GM19023 (cell line): ENCODE results near the gene CALML5.

Experiments
- ATAC-seq: cut with Tn5 transposase; IDR thresholded peaks from one replicate; pipeline ENCODE4 v1.9.1; 2021; ENCODE audit warnings: mild to moderate bottlenecking, moderate library complexity; ENCODE audit not compliant: unreplicated experiment

Gene CALML5

DNA sequence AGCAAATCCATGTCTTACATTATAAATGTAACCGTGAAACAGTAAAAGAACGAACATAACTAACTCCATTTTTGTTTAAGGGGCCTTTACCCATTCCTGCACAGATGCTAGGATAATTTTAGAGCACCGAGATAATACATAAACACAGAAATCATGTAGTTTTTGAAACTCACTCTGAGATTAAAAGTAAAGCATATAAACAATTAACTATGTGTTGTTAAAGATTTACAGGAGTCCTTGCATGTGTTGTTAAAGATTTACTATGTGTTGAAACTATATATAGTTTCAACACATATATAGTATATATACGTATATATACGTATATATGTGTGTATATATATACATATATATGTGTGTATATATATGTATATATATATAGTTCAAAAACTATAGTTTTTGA is 18.2 kb upstream of the CALML5 start:
- ATAC-seq = no peak

DNA sequence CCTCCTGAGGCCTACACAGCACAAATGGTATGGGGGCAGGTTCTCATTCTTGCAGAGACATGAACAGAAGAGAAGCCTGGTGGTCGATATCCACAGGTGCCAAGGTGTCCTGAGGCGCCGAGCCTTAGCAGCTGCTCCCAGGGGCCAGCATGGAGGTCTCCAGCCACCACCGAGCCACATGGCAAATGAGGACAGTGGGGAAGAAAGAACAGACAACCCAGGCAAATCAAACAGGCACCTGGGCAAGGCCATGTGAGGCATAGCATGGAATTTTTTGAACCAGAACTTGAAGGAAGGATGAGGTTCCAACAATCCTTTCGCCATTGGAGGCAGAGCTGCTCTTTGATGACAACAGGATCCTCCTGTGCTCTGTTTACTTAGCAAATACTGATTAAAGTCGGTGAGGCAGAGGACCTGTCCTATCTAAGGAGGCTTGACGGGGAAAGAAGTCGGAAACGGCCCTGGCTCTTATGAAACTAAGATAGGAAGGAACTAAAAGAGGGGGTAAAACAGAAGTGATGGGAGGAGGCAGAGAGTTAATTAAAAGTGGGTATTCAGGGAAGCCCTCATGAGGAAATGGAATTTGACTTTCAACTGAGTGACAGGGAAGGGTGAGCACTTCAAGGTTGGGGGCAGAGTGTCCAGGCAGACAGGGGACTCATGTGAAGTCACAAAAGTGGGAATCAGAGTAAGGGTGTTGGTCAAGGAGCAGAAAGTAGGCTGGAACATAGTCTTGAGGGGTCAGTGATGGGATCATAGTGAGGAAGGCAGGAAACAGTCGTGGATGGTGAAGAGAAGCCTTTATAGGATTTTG is 16.8 kb upstream of the CALML5 start:
- ATAC-seq = no peak

DNA sequence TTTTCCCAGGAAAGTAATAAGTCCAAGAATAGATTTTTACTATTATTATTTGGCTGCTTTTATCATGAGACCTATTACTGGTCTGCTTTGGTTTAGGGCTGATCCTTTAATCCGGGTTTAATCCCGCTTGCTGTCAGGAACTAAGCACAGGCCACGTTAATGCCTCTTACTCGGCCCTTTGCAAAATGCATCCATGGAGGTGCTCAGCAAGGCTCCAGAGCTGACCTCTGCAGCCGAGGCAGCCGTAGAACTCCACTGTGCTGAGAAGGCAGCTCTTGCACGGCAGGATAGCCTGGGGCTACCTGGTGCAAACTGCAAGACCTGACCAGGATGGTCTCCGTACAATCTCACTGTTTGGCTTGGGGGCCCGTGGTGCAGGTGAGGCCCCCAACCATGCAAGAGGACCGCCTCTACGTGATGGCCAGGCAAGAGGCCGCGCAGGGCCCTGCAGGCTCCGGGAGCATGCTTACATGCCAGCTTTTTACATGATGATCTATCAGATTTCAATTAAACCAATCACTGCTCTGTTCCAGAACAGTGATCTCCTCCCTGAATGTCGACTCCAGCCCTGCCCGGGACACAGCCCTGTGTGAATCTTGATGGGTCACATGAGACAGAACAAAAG is 15.0 kb upstream of the CALML5 start:
- no peak for ATAC-seq

DNA sequence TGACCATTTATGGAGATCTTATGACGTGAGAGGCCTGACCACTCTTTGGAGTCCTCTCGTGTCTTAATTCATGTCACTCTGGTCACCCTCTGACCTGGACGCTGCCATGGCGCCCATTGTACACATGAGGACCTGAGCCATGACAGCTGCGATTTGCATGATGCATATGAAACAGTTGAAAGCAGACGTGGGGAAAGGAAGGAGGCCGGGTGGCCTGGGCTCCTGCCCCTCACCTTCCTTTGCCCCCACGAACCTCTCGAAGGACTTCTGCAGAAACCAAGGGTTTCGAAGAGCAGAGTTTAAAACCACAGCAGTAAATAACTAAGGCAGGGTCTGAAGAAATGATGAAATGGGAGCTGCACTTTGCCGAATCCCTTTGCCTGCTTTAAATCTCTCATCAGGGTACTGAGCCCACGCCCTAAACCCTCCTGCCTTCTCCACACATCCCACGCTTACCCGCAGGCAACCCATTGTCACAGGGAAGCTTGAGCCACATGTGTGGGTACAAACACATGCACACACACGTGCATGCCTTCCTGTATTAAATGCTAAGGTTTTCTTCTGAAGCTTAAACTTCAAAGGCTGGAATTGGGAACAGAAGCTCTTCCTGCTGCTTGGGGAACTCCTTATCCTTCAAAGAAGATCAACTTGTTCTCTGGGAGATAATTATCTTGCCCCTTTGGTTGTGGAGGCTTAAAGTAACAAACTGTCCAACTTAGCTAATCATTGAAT is 13.7 kb upstream of the CALML5 start:
- no peak for ATAC-seq

DNA sequence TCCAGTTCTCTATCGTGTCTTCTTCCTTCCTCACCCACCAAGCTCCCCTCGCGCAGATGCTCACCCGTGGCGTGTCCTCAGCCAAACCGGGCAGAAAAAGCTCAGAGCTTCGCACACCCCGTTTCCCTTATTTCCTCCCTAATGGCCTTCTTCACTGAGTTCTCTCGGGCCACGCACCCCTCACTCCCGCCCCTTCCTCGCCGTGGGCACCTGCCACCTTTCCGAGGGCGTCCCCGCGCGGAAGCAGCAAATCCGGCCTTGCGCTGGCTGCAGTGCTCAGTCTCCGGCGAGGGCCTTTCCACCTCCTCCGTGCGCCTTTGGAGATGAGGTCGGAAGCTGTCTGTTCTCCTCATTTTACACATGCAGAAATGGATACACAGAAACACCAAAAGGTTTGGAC is 13.0 kb upstream of the CALML5 start:
- no peak for ATAC-seq

DNA sequence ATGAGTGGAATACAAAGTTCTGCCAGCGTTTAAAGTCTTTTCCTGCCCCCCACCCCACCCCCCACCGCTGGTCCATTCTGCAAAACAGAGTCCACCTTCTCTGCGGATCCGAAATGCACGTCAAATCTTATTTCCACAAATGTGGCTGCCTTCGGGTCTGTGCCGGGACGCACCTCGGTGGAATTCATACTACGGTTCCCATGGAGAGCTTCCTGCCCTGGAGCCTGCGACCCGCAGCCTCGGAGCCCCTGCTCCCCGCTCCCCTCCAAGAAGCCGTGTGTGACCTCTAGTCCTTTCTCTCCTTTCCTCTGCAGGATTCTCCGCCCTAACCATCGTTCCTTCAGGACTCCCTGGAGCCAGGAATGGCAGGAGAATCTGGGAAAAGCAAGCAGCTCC is 12.5 kb upstream of the CALML5 start:
- no peak for ATAC-seq

DNA sequence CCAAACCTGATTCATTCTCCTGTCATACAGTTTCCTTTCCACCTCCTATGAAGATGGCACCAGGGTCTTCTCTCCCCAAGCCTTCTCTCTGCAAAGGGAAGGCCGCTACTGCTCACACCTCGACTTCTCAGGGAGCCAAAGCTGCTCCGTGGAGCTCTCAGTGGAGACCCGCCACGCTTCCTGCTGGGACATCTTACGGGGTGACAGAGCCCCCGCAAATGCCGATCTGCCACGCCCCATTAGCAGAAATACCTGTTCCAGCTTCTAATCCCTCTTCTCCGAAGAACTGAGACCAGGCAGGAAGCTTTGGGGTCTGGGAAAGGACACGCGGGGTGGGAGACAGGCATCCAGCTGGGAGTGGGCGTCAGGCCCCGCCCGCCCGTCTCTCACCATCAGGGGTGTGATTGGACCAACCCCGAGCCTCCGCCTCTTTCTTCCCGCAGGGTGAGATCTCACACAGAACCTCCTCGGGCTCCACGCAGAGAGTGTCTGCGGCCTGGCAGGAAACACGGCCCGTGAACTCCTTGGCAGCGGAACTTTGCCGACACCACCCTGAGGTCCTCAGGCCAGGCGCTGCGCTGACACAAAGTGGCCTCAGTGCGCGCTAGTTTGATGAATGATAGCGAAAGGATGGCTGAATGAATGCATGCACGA is 12.0 kb upstream of the CALML5 start:
- ATAC-seq = no peak

DNA sequence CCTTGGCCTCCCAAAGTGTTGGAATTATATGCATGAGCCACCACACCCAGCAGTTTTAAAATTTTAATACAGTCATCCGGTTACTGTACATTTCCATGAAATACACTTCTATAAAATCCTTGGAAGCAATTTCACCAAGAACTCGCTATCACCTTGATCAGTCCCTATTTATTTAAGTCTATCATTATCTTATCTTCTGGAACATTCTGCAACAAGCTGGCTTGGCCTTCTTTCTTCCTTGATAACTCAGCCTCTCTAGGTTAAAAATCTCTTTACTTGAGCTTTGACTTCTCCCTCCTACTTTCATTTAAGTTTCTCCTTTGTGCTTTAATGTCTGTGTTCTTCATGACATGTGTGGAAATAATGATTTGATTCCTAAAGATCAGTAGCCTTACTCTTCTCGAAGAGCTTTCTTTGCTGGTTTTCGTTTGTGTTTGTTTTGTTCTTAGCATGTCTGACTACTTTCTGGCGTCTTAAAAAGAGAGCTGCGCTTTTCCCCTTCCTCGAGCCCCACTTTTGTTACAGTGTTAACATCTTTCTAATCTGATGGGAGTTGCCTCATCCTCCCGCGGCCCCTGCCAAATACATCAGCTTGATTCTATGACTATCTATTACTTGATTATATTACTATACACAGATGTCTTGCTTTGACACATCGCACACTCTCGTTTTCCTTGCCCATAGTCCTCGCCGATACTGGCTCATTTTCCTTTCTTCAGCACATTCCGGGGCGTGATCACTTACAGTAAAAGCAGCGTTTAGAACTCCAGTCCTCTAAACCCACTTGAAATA is 11.1 kb upstream of the CALML5 start:
- no peak for ATAC-seq

DNA sequence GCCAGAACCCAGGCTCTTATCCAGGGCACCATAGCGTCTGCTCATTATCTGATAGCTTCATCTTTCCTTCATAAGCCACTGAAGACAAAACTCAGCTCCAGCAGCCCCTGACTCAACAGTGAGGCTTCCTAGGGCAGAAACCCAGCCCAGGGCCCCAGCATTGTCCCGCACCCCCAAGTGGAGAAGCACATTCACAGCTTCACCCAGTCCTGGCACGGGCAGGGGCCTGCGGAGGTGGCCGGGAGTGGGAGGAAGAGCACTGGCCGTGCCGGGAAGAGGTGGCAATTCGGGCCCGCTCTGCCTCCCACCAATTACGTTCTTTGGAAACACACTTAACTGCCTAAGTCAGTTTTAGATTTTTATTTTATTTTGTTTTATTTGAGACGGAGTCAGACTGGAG is 10.3 kb upstream of the CALML5 start:
- ATAC-seq = no peak

DNA sequence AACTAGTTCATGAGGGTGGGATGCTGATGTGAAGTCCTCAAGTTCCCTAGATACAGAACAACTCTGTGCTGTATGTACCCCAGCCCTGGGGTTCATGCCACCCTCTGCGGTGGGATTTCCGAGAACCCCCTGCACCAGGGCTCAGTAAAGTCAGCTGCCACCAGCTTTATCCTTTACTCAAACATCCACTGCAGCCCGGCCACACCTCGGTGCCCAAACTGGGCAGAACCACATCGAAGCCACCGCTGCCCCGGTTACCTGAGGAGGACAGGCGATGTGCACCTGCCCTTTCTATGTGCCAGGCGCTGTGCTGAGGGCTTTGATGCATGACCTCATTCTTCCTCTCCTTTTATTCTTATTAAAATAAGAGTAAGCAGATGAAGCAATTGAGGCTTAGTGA is 9.9 kb upstream of the CALML5 start:
- no peak for ATAC-seq

DNA sequence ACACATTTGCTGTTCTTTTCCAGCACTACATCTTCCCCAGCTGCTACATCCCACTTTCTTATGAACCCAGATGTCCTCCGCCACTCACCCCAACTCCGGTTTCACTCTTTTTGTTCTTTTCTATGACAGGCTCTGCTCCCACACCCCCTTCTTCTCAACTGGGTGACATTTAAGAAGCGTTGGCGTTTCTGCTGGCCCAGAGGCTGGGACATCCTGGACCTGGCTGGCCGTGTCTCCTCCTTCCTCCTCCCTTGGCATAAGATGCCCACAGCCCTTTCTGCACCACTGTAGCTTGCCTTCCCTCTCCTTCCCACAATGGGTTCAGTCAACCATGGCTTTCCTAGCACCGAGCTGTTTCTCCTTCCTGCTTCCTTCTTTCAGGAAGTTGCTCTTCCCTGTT is 9.4 kb upstream of the CALML5 start:
- no peak for ATAC-seq

DNA sequence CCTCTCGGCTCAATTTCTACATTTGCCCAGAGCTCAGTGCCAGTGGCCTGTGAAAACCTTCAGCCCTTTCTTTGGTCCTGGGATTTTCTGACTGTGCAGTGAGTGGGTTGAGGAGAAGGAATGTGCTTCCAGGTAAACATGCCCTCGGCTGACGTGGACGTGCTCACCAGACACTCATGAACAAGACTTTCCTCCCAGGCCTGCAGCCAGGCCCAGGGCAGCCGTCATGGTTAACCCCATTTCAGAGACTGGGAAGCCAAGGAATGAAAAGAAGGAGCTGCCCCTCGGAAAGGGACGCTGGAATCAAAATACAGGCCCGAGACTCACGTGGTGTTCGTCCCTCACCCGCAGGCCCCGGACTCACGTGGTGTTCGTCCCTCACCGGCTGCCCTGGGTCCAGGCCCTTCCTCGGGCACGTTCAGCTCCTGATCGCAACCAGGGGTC is 8.8 kb upstream of the CALML5 start:
- no peak for ATAC-seq

DNA sequence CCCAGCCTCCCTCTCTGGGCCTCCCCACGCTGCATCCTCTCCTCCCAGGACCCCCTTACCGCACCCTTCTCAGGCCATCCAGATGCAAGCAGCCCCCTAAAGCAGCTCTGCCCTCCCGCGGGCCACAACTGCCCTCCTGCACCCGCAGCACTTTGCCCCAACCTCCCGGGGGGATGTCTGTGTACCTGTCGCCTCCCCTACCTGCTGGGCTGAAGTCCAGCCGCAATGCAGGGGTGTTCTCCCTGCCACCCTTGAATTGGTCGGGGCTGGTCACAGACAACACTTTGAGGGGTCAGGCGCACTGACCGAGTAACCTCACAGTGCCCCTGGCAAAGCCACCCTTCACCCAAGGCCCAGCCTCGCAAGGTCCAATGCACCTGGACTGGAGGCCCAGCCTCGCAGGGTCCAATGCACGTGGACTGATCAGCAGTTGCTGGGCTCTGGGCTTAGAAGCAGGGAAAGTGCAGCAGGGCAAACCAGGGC is 8.3 kb upstream of the CALML5 start:
- no peak for ATAC-seq

DNA sequence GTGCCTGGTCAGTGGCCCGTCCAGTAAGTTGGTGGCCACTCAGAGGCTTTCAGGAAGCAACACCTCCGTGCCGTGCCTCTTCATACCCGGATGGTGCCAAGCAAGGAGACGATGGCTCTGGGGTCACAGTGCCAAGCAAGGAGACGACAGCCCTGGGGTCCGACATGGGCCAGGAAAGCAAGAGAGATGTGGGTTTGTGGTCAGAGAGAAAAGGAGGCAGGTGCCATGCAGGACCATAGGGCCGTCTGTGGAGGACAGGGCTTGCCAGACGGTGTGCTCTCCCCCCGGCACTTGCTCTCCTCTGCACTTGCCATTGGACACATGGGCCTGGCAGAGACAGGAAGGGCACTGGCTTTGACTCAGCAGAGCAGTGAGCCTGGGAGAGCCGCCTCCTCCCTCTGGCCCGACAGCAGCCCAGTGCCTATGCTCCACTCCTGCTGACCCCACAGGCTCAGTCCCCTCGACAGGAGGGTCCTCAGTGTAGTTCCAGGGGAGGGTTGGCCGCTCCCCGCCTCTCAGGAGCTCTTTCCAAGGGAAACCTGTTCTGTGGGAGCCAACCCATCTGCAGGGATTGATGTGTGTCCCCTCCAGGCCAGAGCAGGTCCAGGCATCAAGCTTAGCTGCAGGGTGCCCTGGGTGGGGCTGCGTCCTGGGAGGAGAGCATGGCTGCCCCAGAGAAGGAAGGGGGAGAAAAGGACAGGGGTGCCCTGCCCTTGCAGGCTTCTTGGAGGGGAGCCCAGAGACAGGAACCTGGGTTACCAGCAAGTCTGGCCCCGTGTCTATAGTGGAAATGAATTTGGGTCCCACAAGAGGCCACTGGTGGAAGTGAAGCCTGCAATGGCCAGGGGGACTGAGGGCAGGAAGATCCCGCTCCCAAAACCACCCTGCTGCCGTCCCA is 7.6 kb upstream of the CALML5 start:
- ATAC-seq = no peak

DNA sequence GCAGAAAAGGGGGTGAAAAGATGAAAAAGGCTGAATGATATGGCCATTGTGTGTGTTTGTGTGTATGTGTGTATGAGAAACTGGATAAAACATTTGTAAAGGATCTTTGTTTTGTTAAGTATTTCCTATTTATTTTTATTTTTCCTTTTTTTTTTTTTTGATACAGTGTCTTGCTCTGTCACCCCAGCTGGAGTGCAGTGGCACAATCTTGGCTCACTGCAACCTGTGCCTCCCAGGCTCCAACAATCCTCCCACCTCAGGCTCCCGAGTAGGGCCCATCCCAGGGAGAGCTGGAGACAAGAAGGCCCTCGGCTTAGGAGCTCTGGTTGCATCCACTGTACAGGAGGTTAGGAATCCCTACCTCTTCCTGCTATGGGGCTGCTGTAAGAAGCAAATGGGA is 6.9 kb upstream of the CALML5 start:
- ATAC-seq = no peak

DNA sequence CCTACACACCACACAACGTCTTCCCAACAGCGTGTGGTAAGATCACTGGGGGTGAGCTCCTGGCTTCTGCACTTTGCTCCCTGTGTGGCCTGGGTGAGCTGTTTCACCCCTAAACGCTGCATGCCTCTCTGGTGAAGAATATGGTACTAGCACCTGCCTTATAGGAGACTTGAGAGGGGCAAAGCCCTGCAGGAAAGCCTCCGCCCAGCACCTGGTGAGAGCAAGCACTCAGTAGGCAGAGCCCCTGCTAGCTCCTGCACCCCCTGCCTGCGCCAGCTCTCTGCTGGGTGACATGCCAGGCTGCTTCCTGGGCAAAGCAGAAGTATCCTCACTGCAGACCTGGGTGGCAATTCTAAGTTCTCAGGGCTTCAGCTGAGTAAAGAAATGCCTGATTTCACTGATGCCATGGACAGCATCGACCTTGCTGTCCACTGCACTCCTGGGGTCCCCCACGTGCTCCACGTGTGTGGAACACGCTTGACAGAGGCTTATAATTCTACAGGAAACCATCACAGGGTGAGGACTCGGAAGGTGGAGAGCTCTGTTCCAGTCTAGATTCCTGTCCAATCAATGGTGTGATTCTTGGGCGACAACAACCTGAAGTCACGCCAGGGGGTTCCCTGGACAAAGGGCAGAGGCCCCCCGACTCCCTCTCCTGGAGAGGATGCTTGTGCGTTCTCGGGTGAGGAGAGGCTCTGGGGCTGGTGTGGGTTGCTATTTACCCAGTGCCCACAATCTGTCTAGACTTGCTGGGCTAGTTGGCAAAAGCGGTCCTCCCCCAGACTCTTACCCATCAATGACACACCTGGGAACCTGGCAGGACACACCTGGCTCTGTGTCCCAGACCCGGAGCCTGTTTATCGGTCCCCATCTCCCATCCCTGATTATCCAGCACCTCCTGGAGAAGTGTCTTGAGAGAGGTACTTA is 5.0 kb upstream of the CALML5 start:
- no peak for ATAC-seq

DNA sequence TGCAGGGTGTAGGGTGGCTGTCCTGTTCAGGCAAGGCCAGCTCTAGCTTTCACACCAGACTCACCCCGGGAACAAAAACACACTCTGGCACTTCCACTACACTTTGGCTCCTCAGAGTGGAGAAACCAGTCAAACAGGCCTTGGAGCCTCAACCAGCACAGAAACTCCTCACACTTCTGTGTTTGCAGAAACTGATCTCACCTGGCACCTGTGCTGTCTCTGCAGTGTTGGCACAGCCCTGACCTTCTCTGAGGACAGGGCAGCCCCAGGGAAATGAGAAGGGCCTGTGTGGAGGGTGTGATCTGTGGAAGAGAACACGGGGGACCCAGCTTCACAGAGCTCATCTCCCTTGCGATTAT is 4.1 kb upstream of the CALML5 start:
- ATAC-seq = no peak
